ENCODE measurements around the gene APC2. TPM values are rescaled to one million over a fixed set of nuclear protein-coding genes. Genes with fewer than 3 reads are reported as not detected.
A peak's percentile ranks its signal among the peaks of the same experiment; 100 is the strongest.
"Not testable (repeated sequence)": the region's sequence is repeated elsewhere in the genome, so short reads cannot be mapped to it uniquely, and the experiment has no call there.

The APC2 gene
- total RNA-seq, 1 donor from 2014 or later = 0.47 TPM

DNA sequence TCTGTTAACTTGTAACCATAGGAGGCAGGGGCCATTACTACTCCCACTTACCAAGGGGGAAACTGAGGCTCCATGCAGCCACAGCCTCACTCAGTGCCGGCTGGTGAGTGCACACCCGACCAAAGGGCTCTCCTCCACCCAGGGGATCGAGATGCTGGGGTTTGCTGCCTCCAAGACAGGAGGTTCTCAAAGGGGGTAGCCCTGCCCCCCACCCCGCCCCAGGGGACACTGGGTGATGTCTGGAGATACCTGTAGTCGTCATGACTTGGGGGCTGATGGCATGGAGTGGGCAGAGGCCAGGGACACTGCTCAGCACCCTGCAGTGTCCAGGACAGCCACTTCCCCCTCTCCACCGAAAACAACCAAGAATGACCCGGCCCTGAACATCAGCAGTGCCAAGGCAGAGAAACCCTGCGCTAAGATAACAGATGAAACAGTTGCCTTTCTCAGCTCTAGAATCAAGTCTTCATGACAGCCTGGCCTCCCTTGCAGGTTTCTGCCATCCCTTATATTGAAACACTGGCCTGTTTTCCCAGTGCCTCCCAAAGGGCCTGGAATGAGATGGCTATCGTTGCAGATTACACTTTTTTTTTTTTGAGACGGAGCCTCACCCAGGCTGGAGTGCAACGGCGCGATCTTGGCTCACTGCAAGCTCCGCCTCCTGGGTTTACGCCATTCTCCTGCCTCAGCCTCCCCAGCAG, 44.3 kb downstream of the APC2 start:
- no peak for DNase-seq (ENCODE audit: extremely low read depth, low read depth, low spot score)

DNA sequence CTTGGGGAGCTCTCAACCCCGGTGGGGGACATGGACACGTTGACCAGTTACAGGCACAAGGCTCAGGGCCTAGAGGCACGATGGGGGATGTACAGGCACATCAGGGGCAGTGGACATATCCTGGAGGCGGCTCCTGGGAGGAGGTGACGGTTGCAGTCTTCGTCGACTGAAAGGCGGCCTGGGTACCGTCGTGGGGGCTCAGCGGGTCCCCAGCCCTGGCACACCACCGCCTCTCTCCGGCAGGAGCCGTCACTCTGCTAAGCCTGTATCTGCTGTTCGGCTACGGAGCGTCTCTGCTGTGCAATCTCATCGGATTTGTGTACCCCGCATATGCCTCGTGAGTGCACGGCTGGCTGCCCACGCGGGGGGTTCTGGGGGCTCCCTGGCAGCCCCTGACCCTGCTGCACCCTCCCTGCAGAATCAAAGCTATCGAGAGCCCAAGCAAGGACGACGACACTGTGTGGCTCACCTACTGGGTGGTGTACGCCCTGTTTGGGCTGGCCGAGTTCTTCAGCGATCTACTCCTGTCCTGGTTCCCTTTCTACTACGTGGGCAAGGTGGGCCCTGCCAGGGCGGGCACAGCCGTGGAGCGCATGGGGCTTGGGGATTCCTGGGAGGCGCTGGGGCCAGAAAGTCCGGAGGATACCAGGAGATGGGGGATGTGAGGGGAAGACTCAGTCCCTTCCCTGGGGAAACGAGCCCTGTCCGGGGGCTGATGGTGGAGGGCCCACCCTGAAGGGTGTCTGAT, 45.3 kb downstream of the APC2 start:
- no peak for DNase-seq (ENCODE audit: extremely low read depth, low read depth, low spot score)

DNA sequence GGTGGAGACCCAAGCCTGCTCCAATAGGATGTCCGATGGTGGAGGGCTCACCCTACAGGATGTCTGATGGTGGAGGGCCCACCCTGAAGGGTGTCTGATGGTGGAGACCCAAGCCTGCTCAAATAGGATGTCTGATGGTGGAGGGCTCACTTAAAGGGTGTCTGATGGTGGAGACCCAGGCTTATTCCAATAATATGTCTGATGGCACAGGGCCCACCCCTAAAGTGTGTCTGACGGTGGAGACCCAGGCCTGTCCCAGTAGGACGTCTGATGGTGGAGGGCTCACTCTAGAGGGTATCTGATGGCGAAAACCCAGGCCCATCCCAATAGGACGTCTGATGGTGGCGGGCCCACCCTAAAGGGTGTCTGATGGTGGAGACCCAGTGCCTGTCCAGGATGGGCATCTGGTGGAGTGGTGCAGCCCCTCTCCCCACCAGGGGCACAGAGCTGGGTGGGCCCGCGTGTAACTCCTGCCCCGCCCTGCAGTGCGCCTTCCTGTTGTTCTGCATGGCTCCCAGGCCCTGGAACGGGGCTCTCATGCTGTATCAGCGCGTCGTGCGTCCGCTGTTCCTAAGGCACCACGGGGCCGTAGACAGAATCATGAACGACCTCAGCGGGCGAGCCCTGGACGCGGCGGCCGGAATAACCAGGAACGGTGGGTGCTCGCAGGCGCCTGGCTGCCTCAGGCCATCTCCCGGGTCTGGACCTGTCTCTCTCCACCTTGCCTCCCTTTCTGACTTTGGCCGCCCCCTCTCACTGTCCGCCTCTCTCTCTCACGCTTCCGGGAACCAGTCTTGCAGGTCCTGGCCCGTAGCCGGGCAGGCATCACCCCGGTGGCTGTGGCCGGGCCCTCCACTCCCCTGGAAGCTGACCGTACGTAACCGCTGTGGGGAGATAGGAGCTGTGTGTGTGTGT, 46.1 kb downstream of the APC2 start:
- no peak for DNase-seq (ENCODE audit: extremely low read depth, low read depth, low spot score)

DNA sequence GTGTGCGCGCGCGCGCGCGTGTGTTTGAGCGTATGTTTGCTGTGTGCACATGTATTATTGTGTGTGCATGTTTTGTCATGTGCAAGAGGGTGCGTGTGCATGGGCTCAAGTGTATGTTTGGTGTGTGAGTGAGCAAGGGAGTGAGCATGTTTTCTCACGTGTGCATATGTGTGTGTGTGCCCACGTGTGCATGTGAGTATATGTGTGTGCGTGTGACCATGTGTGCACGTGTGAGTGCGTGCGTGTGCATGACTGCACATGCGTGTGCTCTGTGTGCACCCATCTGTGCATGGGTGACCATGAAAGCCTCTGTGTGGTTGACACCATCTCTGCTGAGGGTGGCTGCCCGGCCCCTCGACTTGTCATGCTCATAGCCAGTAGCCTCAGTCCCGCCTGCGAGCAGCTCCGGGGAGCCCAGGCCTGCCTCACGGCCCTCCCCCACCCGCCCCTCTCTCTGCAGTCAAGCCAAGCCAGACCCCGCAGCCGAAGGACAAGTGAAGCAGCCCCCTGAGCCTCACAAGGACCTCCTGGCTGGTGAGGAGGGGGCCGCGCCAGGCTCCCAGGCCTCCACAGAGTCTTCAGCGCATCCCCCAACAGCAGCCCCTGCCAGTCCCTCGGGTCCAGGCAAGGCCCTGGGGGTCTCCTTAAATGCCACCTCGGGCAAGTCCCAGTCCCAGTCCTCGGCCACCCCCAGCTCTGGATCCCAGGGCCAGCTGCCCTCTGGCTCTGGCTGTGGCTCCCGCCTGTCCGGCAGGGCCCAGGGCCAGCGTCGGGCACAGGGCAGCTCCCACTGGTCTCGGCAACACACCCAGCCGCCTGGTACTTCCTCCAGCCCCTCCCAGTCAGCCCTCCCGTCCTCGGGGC, 47.0 kb downstream of the APC2 start:
- DNase-seq (ENCODE audit: extremely low read depth, low read depth, low spot score) = no peak

DNA sequence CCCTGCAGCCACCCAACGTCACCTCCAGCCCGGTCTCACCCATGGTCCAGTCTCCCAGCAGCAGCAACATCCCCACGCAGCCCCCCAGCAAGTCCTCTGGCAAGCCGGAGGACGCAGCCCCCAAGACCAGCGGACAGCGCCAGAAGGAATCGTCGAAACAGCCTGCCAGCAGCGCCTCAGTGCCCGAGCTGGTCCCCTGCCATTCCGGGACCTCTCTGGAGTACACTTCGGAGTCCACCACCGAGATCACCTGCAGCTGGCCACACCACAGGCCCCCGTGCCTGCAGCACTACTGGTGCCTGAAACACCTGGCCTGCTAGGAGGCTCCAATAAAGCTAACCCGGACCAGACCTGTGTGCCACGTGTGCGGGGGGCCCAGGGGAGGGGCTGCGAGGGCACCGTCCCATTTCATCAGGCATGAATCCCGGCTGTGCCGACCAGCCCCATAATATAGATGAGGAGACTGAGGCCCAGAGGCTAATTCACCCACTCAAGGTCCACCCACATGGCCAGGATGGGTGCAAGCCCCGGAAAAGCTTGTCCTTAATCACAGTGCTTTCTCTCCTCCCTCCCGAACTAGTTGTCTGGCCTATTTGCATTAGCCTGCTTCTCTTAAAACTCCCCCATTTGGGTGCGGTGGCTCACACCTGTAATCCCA, 47.8 kb downstream of the APC2 start:
- DNase-seq (ENCODE audit: extremely low read depth, low read depth, low spot score) = no peak

DNA sequence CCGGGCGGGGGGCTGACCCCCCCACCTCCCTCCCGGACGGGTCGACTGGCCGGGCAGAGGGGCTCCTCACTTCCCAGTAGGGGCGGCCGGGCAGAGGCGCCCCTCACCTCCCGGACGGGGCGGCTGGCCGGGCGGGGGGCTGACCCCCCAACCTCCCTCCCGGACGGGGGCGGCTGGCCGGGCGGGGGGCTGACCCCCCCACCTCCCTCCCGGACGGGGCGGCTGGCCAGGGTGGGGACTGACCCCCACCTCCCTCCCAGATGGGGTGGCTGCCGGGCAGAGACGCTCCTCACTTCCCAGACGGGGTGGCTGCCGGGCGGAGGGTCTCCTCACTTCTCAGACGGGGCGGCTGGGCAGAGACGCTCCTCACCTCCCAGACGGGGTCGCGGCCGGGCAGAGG, 49.3 kb downstream of the APC2 start:
- not testable (repeated sequence) for DNase-seq (ENCODE audit: extremely low read depth, low read depth, low spot score)

DNA sequence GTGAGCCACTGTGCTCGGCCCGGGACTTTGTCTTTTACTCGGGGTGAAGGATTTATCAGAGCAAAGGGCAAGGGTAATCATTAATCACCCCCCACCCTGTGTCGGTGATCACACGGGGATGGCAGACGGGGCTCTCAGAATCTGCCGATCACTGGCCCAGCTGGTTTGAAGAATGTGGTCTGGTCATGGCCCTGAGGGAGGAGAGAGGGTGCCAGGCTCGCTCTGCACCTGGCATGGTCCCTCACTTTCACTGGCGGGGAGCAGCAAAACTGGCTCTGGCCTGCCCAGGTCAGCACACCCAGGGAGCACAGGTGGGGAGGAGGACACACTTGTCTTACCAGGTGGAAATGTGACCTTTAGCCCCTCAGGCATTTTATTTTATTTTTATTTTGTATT, 51.3 kb downstream of the APC2 start:
- DNase-seq (ENCODE audit: extremely low read depth, low read depth, low spot score) = no peak

DNA sequence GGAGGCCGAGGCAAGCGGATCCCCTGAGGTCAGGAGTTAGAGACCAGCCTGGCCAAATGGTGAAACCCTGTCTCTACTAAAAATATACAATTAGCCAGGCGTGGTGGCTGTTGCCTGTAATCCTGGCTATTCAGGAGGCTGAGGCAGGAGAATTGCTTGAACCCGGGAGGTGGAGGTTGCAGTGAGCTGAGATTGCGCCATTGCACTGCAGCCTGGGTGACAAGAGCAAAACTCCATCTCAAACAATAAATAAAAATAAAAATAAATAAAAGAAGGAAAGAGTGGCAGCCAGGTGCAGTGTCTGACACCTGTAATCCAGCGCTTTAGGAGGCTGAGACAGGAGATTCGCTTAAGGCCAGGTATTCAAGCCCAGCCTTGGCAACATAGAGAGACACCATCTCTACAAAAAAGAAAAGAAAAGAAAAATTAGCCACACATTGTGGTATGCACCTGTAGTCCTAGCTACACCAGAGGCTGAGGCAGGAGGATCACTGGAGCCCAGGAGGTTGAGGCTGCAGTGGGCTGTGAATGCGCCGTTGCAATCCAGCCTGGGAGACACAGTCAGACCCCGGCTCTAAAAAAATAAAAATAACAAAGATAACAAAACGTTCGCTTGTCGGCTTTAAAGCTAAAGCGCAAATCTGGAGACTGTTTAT, 52.6 kb downstream of the APC2 start:
- no peak for DNase-seq (ENCODE audit: extremely low read depth, low read depth, low spot score)

DNA sequence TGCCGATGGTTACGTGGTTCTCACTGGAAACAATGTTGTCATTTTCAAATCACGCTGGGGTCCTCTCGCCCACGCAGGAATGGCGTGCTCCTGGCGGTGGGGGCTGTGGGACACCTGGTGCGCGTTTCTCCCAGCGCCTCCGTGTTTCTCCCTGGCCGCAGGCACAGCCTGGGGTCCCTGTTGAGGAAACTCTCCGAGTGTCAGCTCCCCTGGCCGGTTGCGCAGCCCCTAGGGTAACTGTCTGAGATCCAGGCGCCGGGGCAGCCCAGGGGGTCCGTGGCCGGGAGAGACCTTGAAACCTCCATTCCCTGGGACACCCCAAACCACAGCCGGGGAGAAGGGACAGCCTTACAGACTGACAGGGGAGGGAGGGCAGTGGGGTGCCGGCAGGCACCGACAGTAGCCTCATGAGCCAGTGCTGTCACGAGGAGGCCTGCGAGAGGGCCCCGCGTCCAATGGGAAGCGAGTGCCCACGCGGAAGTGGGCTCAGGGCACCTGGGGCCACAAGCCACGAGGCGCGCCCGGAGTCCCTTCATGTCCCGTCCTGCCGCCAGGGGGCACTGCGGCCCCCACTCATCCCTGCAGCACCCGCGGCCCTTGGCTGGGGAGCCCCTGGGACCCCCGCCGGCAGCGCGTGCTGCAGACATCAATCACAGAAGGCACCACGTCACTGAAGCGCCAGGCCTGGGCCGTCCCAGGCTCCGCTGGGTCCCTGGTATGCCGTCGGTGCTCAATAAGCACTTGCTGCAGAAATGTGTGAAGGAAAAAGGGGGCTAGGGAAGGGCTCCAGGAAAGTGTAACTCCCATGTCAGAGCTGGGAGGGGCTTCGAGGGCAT, 53.4 kb downstream of the APC2 start:
- no peak for DNase-seq (ENCODE audit: extremely low read depth, low read depth, low spot score)

DNA sequence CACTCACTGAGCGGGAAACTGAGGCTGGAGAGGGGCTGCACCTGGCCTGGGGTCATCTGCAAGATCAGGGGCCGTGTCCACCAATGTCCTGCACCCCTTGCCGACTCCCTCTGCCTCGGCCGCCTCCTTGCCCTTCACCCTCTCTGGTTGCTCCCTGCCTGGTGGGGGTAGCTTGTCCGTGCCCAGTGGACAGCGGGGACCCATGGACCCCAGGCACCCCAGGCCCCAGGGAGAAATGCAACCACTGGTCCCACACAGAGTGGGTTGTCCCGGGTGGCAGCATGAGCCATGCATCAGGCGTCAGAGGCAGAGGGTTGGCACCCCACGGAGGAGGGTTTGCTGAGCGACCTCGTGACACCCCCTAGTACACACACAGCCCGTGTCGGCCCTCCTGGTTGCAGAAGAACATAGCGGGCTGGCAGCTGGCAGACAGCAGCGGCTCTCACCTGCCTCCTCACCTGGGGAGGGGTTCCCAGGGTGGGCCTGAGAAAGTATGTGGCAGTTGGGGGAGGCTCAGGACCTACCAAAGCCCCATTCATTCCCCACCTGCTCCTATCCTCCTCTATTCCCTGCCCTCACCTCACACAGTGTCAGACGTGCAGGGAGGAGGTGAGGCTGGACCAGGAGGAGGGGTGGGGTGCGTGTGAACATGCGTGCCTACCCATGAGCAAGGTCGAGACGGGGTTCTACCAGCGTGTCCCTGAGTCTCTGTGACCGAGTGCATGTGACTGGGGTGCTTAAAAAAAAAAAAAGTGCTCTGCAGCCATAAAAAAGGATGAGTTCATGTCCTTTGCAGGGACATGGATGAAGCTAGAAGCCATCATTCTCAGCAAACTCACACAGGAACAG, 54.2 kb downstream of the APC2 start:
- DNase-seq (ENCODE audit: extremely low read depth, low read depth, low spot score) = no peak

DNA sequence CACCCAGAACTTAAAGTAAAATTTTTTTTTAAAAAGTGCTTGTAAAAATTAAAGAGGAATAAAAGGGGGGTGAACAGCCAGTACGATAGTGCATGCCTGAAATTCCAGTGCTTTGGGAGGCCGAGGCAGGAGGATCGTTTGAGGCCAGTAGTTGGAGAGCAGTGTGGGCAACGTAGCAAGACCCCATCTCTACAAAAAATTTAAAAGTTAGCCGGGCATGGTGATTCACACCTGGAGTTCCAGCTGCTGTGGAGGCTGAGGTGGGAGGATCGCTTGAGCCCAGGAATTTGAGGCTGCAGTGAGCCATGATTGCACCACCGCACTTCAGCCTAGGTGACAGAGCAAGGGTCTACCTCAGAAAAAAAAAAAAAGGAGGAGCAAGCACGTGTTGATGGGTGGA, 55.1 kb downstream of the APC2 start:
- DNase-seq (ENCODE audit: extremely low read depth, low read depth, low spot score) = no peak

DNA sequence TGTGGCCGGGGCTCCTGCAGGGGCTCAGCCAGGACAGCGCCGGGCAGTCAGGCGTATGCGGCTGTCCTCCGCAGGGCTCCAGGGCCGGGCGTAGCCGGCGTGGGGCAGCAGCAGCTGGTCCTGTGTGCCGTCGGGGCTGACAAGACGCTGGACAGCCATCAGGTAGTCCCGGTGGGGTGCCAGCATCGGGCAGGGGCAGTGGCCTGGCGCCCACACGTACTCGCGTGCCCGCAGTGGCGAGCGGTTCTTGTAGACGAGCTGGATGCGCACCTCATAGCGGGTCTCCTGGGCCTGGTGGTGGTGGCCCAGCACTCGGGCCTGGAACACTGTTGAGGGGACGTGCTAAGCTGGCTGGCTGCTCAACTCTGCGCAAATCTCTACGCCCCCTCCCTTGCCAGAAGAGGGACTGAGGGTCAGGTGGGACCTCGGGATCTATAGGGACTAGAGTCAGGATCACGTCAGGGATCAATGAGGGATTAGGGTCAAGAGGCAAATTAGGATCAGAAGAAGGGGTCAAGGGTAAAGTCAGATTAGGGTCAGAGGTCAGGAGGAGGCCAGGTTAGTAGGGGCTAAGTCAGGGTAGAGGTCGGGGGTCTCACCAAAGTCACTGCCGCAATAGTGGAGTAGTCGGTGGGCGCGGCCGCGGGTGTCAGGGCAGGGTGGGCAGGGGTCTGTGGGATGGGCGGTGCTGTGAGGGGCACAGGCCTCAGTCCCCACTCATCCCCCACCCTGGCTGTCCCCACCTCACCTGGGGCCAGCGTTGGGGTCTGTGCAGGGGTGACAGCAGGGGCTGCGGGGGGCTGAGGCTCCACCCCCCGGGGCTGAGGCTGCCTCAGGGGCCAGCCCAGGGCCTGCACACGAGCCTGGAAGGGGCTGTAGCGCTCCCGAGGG, 56.3 kb downstream of the APC2 start:
- DNase-seq (ENCODE audit: extremely low read depth, low read depth, low spot score) = no peak

DNA sequence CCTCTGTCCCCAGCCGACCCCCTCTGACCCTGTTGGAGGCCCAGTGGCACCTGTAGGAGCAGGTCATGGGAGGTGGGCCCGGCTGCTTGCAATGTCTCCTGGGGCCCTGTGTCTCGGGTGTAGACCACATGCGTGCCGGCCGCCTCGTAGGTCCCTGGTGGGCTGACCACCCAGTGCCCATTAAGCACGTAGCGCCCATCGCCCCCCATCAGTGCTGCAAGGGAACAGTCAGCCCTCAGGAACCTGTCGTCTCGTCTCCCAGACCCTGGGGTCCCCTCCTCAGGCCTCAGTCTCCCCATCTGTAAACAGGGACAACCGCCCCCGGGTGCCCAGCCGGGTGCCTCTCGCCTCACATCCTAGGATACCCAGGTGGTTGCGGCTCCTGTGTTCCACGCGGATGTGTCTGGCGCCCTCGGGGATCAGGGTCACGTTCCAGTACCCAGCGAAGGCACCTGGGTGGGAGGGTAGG, 57.3 kb downstream of the APC2 start:
- DNase-seq (ENCODE audit: extremely low read depth, low read depth, low spot score) = no peak

DNA sequence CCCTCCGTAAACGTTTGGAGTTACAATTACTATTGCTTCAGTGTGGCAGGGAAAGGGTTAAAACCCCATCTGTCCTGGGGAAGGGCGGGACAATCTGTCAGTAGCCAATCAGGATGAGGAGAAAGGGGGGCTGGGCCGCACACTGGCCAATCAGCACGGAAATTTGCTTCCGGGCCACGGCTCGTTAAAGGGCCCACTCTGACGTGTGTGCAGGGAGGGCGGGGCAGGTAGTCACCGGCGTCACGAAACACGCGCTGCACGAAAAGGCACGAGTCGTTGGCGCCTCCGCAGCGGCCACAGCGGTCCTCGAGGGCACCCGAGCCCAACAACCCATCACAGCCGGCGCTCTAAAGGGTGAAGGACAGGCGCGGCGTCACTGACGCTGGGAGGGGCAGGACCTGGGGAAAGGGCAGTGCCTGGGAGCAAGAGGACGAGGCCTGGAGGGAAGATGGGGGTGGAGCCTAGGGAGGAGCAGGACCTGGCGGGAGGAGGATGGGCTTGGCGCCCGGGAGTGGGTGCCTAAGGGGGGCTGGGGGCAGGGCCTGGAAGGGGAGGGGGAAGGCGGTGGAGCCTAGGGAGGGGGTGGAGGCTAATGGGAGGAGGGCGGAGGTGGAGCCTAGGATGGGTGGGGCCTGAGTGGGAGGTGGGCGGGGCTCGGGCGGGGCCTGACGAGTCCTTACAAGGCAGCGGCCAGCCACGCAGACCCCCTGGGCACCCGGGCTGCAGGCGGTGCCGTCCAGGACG, 58.0 kb downstream of the APC2 start:
- peak; percentile 54 for DNase-seq (ENCODE audit: extremely low read depth, low read depth, low spot score)

DNA sequence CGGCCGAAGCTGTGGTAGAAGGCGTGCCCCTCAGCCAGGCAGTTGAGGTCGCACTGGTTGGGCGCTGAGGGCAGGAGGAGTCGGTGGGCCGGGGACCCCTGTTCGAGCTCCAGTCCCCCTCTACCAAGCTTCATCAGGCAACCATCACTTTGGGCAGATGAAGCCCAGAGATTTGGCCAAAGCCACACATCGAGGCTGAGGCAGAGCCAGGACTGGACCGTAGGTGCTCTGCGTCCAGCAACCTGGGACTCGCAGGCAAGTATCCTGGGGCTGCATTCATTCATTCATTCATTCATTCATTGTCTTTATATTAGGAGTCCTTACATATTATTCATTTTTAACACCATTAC, 58.6 kb downstream of the APC2 start:
- no peak for DNase-seq (ENCODE audit: extremely low read depth, low read depth, low spot score)

Data from glomerular endothelial cell (primary cell).